ENCODE measurements around the gene RAB38. TPM values are rescaled to one million over a fixed set of nuclear protein-coding genes. Genes with fewer than 3 reads are reported as not detected.

The RAB38 gene
- total RNA-seq, 4 donors from 2014 or later = 1.3 to 56.8 (median 7.2) TPM; not detected in 1

GRCh38 chr11:88064097-88064705 lies 111.0 kb downstream of the RAB38 start:
- Histone ChIP-seq H3K36me3 (no peaks in the 10 kb centered on the region), H3K9me3 (no peaks in the 10 kb centered on the region), H3K4me3 (no peak overlapping the region), H3K27me3 (no peaks in the 10 kb centered on the region), H3K27ac (no peak overlapping the region), H3K4me1 (no peaks in the 10 kb centered on the region)
- intact Hi-C loops (cut with DNase I; ENCODE audit: low total_unique reads) = no loop called here
- DNase-seq = no peak
- TF ChIP-seq POLR2A (IDR thresholded peaks at IDR 0.05) (no peak), CTCF (IDR thresholded peaks at IDR 0.05) (no peak)

Small RNA genes within 50 kb of the gene (microRNA-seq; reads per million reads assigned to microRNA genes)
- gene MIR3166 (ENCODE audit: borderline microRNAs expressed, borderline replicate concordance) = not detected

Small RNA genes within 50 kb of the gene (small RNA-seq; reads per million reads assigned to genes)
- not detected for gene MIR3166
- gene RF00019 = not detected

Other genes starting within 250 kb of the RAB38 start
- 100 to 1,000 TPM in 1 of 4 donors, 10 to 100 TPM in 3; 28.8 to 182 (median 36.3) TPM for gene CTSC, start 162.3 kb upstream of the RAB38 start, total RNA-seq

Measured in uterus (tissue), 4 donors.